Ishikawa (cell line): ENCODE data around the gene FOXF1.

Experiments used
- CEBPB ChIP-seq: IDR thresholded peaks from 2 replicates; pipeline ENCODE4 v1.6.1; 2012
- CREB1 ChIP-seq: IDR thresholded peaks from 2 replicates; pipeline ENCODE4 v1.6.1; 2012; ENCODE audit warnings: low read depth
- EGR1 ChIP-seq: IDR thresholded peaks from 2 replicates; pipeline ENCODE4 v1.6.1; 2012
- EP300 ChIP-seq: IDR thresholded peaks from 2 replicates; pipeline ENCODE4 v1.6.1; 2012; ENCODE audit warnings: borderline replicate concordance
- FOXM1 ChIP-seq: IDR thresholded peaks from 2 replicates; pipeline ENCODE4 v1.6.1; 2012; ENCODE audit warnings: low read depth, borderline replicate concordance
- MAX ChIP-seq: IDR thresholded peaks from 2 replicates; pipeline ENCODE4 v1.6.1; 2012
- NFIC ChIP-seq: IDR thresholded peaks from 2 replicates; pipeline ENCODE4 v1.6.1; 2012
- RAD21 ChIP-seq: IDR thresholded peaks from 2 replicates; pipeline ENCODE4 v1.6.1; 2012; ENCODE audit warnings: low read depth
- REST ChIP-seq: IDR thresholded peaks from 2 replicates; pipeline ENCODE4 v1.6.1; 2012; ENCODE audit warnings: low read depth, mild to moderate bottlenecking
- TAF1 ChIP-seq: IDR thresholded peaks from 2 replicates; pipeline ENCODE4 v1.6.1; 2012; ENCODE audit warnings: low read depth, mild to moderate bottlenecking
- TCF12 ChIP-seq: IDR thresholded peaks from 2 replicates; pipeline ENCODE4 v1.6.1; 2012; ENCODE audit warnings: low read depth
- TEAD4 ChIP-seq: IDR thresholded peaks from 2 replicates; pipeline ENCODE4 v1.6.1; 2012
- USF1 ChIP-seq: IDR thresholded peaks from 2 replicates; pipeline ENCODE4 v1.6.1; 2012
- YY1 ChIP-seq: IDR thresholded peaks from 2 replicates; pipeline ENCODE4 v1.6.1; 2012; ENCODE audit warnings: low read depth
- ZBTB7A ChIP-seq: IDR thresholded peaks from 2 replicates; pipeline ENCODE4 v1.6.1; 2012; ENCODE audit warnings: low read depth

FOXF1 gene

GRCh38 chr16:86541560-86541959, 31.2 kb downstream of the FOXF1 start:
- TF ChIP-seq CREB1, result no peak
- TF ChIP-seq EP300, result no peak
- TF ChIP-seq USF1, result no peak
- TF ChIP-seq ZBTB7A, result no peak
- no peak for TF ChIP-seq NFIC
- no peak for TF ChIP-seq FOXM1
- no peak for TF ChIP-seq EGR1
- TF ChIP-seq YY1, result no peak
- no peak for TF ChIP-seq REST
- no peak for TF ChIP-seq MAX

- TF ChIP-seq TAF1 (no peak), FOXM1 (no peak), EGR1 (no peak), MAX (no peak), TCF12 (no peak), TEAD4 (no peak), USF1 (no peak), RAD21 (no peak), REST (no peak), EP300 (no peak)
These were observed 32.7 kb downstream of the FOXF1 start for GRCh38 chr16:86542756-86543750.

GRCh38 chr16:86545481-86545880, 35.2 kb downstream of the FOXF1 start:
- TF ChIP-seq YY1 (no peak), REST (no peak), FOXM1 (no peak), CEBPB (no peak), MAX (no peak), TEAD4 (no peak), CREB1 (no peak), TCF12 (no peak), USF1 (no peak), EP300 (no peak), EGR1 (no peak), NFIC (no peak), RAD21 (no peak), ZBTB7A (no peak), TAF1 (no peak)
